HG02938 (cell line): ENCODE results near the gene MAGEB3.

Experiments used
- ATAC-seq: cut with Tn5 transposase; IDR thresholded peaks from one replicate; pipeline ENCODE4 v1.9.1; 2021; ENCODE audit warnings: mild to moderate bottlenecking, moderate library complexity; ENCODE audit not compliant: unreplicated experiment

The MAGEB3 gene

GRCh38 chrX:30278365-30278764, 47.9 kb downstream of the MAGEB3 start:
- no peak for ATAC-seq

GRCh38 chrX:30280428-30280827, 50.0 kb downstream of the MAGEB3 start:
- ATAC-seq: no peak

GRCh38 chrX:30282527-30282926, 52.1 kb downstream of the MAGEB3 start:
- no peak for ATAC-seq

GRCh38 chrX:30283456-30284200, 53.2 kb downstream of the MAGEB3 start:
- no peak for ATAC-seq
